Naive thymus-derived CD4-positive, alpha-beta T cell (primary cell): ENCODE data around the gene GRSF1. TPM values are rescaled to one million over a fixed set of nuclear protein-coding genes. Genes with fewer than 3 reads are reported as not detected.
A peak's percentile ranks its signal among the peaks of the same experiment; 100 is the strongest.
"Not testable (repeated sequence)": the region's sequence is repeated elsewhere in the genome, so short reads cannot be mapped to it uniquely, and the experiment has no call there.

Experiments used
- ATAC-seq: fragments of 150-1000 bp; cut with Tn5 transposase; 2 replicates; pipeline ENCODE4 v1.10.0; 2021; ENCODE audit warnings: mild to moderate bottlenecking, moderate library complexity
- CTCF ChIA-PET: fragments of 350-600 bp; sonication (Branson Sonifier 250); formaldehyde crosslinking; loops from one replicate; lab custom pipeline; 2021; ENCODE audit warnings: antibody characterized with exemption; lab: Charles Lee
- POLR2A ChIA-PET: fragments of 350-600 bp; sonication (Branson Sonifier 250); formaldehyde crosslinking; loops from one replicate; lab custom pipeline; 2021; ENCODE audit warnings: antibody characterized with exemption, inconsistent platforms; lab: Charles Lee
- DNase-seq, 9 donors: peaks; one replicate each; pipeline versions ENCODE4 v3.0.0 to v3.0.0-alpha.2; 2020 to 2022; ENCODE audit warnings: mixed read lengths in 1 of 9
- H3K27ac ChIP-seq: one replicate; pipeline ENCODE4 v1.7.0; 2013; ENCODE audit warnings: mild to moderate bottlenecking, low read depth, low read length, moderate library complexity
- H3K27me3 ChIP-seq, 2 donors: one replicate each; pipeline ENCODE4 v1.7.0; 2013; ENCODE audit warnings: low read length in 2 of 2, mild to moderate bottlenecking in 2 of 2, moderate library complexity in 2 of 2; ENCODE audit not compliant: control insufficient read depth in 2 of 2, insufficient read depth in 2 of 2
- H3K36me3 ChIP-seq, 3 experiments: 1 replicate in 2 of 3; 2 replicates in 1 of 3; pipeline ENCODE4 v1.7.0; 2013; ENCODE audit warnings: low read length in 3 of 3, mild to moderate bottlenecking in 3 of 3, moderate library complexity in 1 of 3; ENCODE audit not compliant: insufficient read depth in 3 of 3, control insufficient read depth in 2 of 3
- H3K4me1 ChIP-seq, 2 donors: one replicate each; pipeline ENCODE4 v1.7.0; 2013; ENCODE audit warnings: low read length in 2 of 2, mild to moderate bottlenecking in 2 of 2, moderate library complexity in 1 of 2; ENCODE audit not compliant: control insufficient read depth in 2 of 2, insufficient read depth in 2 of 2
- H3K4me3 ChIP-seq: 2 replicates; pipeline ENCODE4 v1.7.0; 2013; ENCODE audit warnings: mild to moderate bottlenecking, low read length
- H3K9me3 ChIP-seq, 3 experiments: 1 replicate in 2 of 3; 2 replicates in 1 of 3; pipeline ENCODE4 v1.7.0; 2013; ENCODE audit warnings: low read length in 3 of 3; ENCODE audit not compliant: control insufficient read depth in 2 of 3
- H3K27ac Mint-ChIP-seq, 9 donors: one replicate each; pipeline ENCODE4 v1.8.0; 2020 to 2022; ENCODE audit warnings: mixed read lengths in 9 of 9, mild to moderate bottlenecking in 8 of 9, moderate library complexity in 5 of 9, inconsistent platforms in 2 of 9
- H3K27me3 Mint-ChIP-seq, 5 donors: one replicate each; pipeline ENCODE4 v1.8.0; 2021 to 2022; ENCODE audit warnings: mixed read lengths in 5 of 5, mild to moderate bottlenecking in 1 of 5
- H3K36me3 Mint-ChIP-seq, 5 donors: one replicate each; pipeline ENCODE4 v1.8.0; 2020 to 2022; ENCODE audit warnings: mixed read lengths in 5 of 5, mild to moderate bottlenecking in 3 of 5, inconsistent platforms in 1 of 5
- H3K4me1 Mint-ChIP-seq, 7 donors: one replicate each; pipeline ENCODE4 v1.8.0; 2020 to 2022; ENCODE audit warnings: mixed read lengths in 7 of 7, mild to moderate bottlenecking in 3 of 7, inconsistent platforms in 1 of 7
- H3K4me3 Mint-ChIP-seq, 10 donors: one replicate each; pipeline ENCODE4 v1.8.0; 2020 to 2022; ENCODE audit warnings: mild to moderate bottlenecking in 10 of 10, mixed read lengths in 10 of 10, moderate library complexity in 6 of 10, inconsistent platforms in 2 of 10
- H3K9me3 Mint-ChIP-seq, 11 donors: one replicate each; pipeline ENCODE4 v1.8.0; 2020 to 2022; ENCODE audit warnings: mixed read lengths in 11 of 11, mild to moderate bottlenecking in 4 of 11, inconsistent platforms in 1 of 11, moderate library complexity in 1 of 11
- intact Hi-C, 2 donors: fragments of 100-400 bp; cut with micrococcal nuclease; formaldehyde crosslinking; loops; one replicate each; pipeline ENCODE4 v1.15.1; 2023
- polyA plus RNA-seq, 2 donors: library from polyadenylated mRNA; unstranded; fragments of 300-500 nt; fragmentation: Illumina TruSeq; gene quantifications; one replicate each; pipeline ENCODE4 v1.2.3, GENCODE V29; 2021
- total RNA-seq, 6 experiments: library from RNA in 5 of 6; stranded (reverse) in 5 of 6; gene quantifications; 1 replicate in 5 of 6; 2 replicates in 1 of 6; pipeline ENCODE4 v1.2.3 and lab custom pipeline; 2021 to 2026

Gene GRSF1
- total and polyA plus RNA-seq, 7 experiments from 2014 or later: 35.9 to 111 (median 50.2) TPM

- H3K36me3 Mint-ChIP-seq: peaks cover 0 to 22% (median 0%) of the 10 kb centered on the region in 5 donors
- Histone ChIP-seq H3K4me3 (no peak overlapping the region), H3K9me3 (no peaks in the 10 kb centered on the region), H3K27ac (no peak overlapping the region), H3K4me1 (no peaks in the 10 kb centered on the region), H3K36me3 (no peaks in the 10 kb centered on the region), H3K27me3 (no peaks in the 10 kb centered on the region)
- POLR2A ChIA-PET: interaction anchor here (0.6 kb wide), 1 partner anchor 20 kb away, joined by 3 read pairs; no protein-coding TSS in a partner anchor
- CTCF ChIA-PET: no interaction called here
- H3K27ac Mint-ChIP-seq: peak overlapping the region in 1 of 9 donors; percentile 41
- peaks cover 0 to 2% (median 0%) of the 10 kb centered on the region in 7 donors for H3K4me1 Mint-ChIP-seq
- DNase-seq (no peak), ATAC-seq (no peak)
- no peak overlapping the region for H3K4me3 Mint-ChIP-seq
- intact Hi-C loops: no loop called here
- no peaks in the 10 kb centered on the region for H3K27me3 Mint-ChIP-seq
- no peaks in the 10 kb centered on the region for H3K9me3 Mint-ChIP-seq
Measured at GRCh38 chr4:70778888-70779422, 60.7 kb downstream of the GRSF1 start.

- H3K27me3 Mint-ChIP-seq: no peaks in the 10 kb centered on the region
- Histone ChIP-seq H3K36me3 (peaks cover 0 to 6% (median 0%) of the 10 kb centered on the region in 3 experiments), H3K27ac (no peak overlapping the region), H3K9me3 (no peaks in the 10 kb centered on the region), H3K27me3 (no peaks in the 10 kb centered on the region), H3K4me3 (no peak overlapping the region), H3K4me1 (no peaks in the 10 kb centered on the region)
- H3K9me3 Mint-ChIP-seq: no peaks in the 10 kb centered on the region
- ATAC-seq: no peak
- no peak overlapping the region for H3K4me3 Mint-ChIP-seq
- no peak overlapping the region for H3K27ac Mint-ChIP-seq
- ChIA-PET POLR2A (no interaction called here), CTCF (interaction anchor here (1.4 kb wide), 1 partner anchor 38 kb away, joined by 3 read pairs; no protein-coding TSS in a partner anchor)
- H3K4me1 Mint-ChIP-seq: peaks cover 0 to 16% (median 4%) of the 10 kb centered on the region in 7 donors
- no peak for DNase-seq
- intact Hi-C loops: loop anchor here in 1 of 2 donors (5.0 kb wide), 1 partner anchor 36 kb away; no protein-coding TSS in a partner anchor
- H3K36me3 Mint-ChIP-seq: peaks cover 0 to 17% (median 8%) of the 10 kb centered on the region in 5 donors
Measured at GRCh38 chr4:70772929-70773555, 66.6 kb downstream of the GRSF1 start.

GRCh38 chr4:70769396-70769795, 70.3 kb downstream of the GRSF1 start:
- H3K9me3 ChIP-seq, H3K36me3 ChIP-seq, ATAC-seq, H3K27ac ChIP-seq, H3K27me3 ChIP-seq, H3K4me1 ChIP-seq, H3K4me3 ChIP-seq, intact Hi-C loops, H3K27me3 Mint-ChIP-seq, H3K4me3 Mint-ChIP-seq, H3K9me3 Mint-ChIP-seq, CTCF ChIA-PET: not testable (repeated sequence)
- H3K4me1 Mint-ChIP-seq: peaks cover 0 to 19% (median 4%) of the 10 kb centered on the region in 7 donors
- peaks cover 2 to 37% (median 23%) of the 10 kb centered on the region in 5 donors for H3K36me3 Mint-ChIP-seq
- DNase-seq: peak in 3 of 9 donors; percentile 3 to 20 (median 10)
- H3K27ac Mint-ChIP-seq: peak overlapping the region in 2 of 9 donors; percentile 28 to 46
- POLR2A ChIA-PET: interaction anchor here (0.7 kb wide), 1 partner anchor 41 kb away, joined by 3 read pairs; no protein-coding TSS in a partner anchor

GRCh38 chr4:70768301-70768948, 71.3 kb downstream of the GRSF1 start:
- ATAC-seq: no peak
- Histone ChIP-seq H3K4me3 (no peak overlapping the region), H3K36me3 (peaks cover 0 to 14% (median 0%) of the 10 kb centered on the region in 3 experiments), H3K27ac (no peak overlapping the region), H3K4me1 (no peaks in the 10 kb centered on the region), H3K27me3 (no peaks in the 10 kb centered on the region), H3K9me3 (no peaks in the 10 kb centered on the region)
- no peak overlapping the region for H3K4me3 Mint-ChIP-seq
- H3K27ac Mint-ChIP-seq: peak overlapping the region in 1 of 9 donors; percentile 1
- CTCF ChIA-PET: interaction anchor here (0.9 kb wide), 1 partner anchor 15 kb away, joined by 3 read pairs; no protein-coding TSS in a partner anchor
- H3K4me1 Mint-ChIP-seq: peaks cover 0 to 19% (median 4%) of the 10 kb centered on the region in 7 donors
- POLR2A ChIA-PET: interaction anchor here (0.7 kb wide), 1 partner anchor 40 kb away, joined by 3 read pairs; no protein-coding TSS in a partner anchor
- no peaks in the 10 kb centered on the region for H3K27me3 Mint-ChIP-seq
- H3K9me3 Mint-ChIP-seq: peaks cover 0 to 8% (median 0%) of the 10 kb centered on the region in 11 donors
- DNase-seq: no peak
- intact Hi-C loops: no loop called here
- peaks cover 7 to 47% (median 33%) of the 10 kb centered on the region in 5 donors for H3K36me3 Mint-ChIP-seq

Other genes starting within 250 kb of the GRSF1 start
- not detected for gene AMBN, start 247.6 kb downstream of the GRSF1 start, total RNA-seq
- not detected for gene AMBN, start 247.6 kb downstream of the GRSF1 start, polyA plus RNA-seq
- gene ENAM, start 211.1 kb downstream of the GRSF1 start, total RNA-seq: not detected
- not detected for gene ENAM, start 211.1 kb downstream of the GRSF1 start, polyA plus RNA-seq
- 100 to 1,000 TPM in 1 of 5 experiments, 10 to 100 TPM in 1, not detected in 3; 71.5 to 223 TPM for gene JCHAIN, start 173.4 kb downstream of the GRSF1 start, total RNA-seq
- 1 to 10 TPM in 1 of 2 donors, under 1 TPM in 1; 0.81 to 2.3 TPM for gene JCHAIN, start 173.4 kb downstream of the GRSF1 start, polyA plus RNA-seq
- 10 to 100 TPM; 17.4 to 44.9 (median 36.5) TPM for gene UTP3, start 151.4 kb downstream of the GRSF1 start, total RNA-seq
- gene UTP3, start 151.4 kb downstream of the GRSF1 start, polyA plus RNA-seq: 10 to 100 TPM; 11.3 to 23.2 TPM
- 10 to 100 TPM; 17.3 to 41.2 (median 39.3) TPM for gene RUFY3, start 117.9 kb downstream of the GRSF1 start, total RNA-seq
- 1 to 10 TPM; 4.0 to 5.7 TPM for gene RUFY3, start 117.9 kb downstream of the GRSF1 start, polyA plus RNA-seq
- 10 to 100 TPM; 12.0 to 20.3 (median 13.5) TPM for gene MOB1B, start 62.5 kb upstream of the GRSF1 start, total RNA-seq
- gene MOB1B, start 62.5 kb upstream of the GRSF1 start, polyA plus RNA-seq: 1 to 10 TPM; 2.0 to 2.1 TPM
- 10 to 100 TPM; 19.8 to 72.8 (median 47.7) TPM for gene DCK, start 153.8 kb upstream of the GRSF1 start, total RNA-seq
- gene DCK, start 153.8 kb upstream of the GRSF1 start, polyA plus RNA-seq: 10 to 100 TPM; 60.5 to 86.1 TPM